A673 (cell line): ENCODE data around the gene KCNQ2.

Experiments used
- CTCF ChIP-seq: fragments of 300-800, 200-600 bp; sonication (generic); conservative IDR thresholded peaks from 2 replicates; pipeline ENCODE4 v1.5.1; 2017; ENCODE audit warnings: low read depth, mild to moderate bottlenecking, antibody characterized with exemption, low read length, moderate library complexity, mixed read lengths
- EZH2 ChIP-seq: fragments of 200-600 bp; sonication (generic); IDR thresholded peaks from 2 replicates; pipeline ENCODE4 v1.6.1; 2017; ENCODE audit warnings: borderline replicate concordance, low read depth, mild to moderate bottlenecking, mixed read lengths, antibody characterized with exemption, low read length; ENCODE audit not compliant: poor library complexity, severe bottlenecking

GRCh38 chr20:63451821-63452220 is 20.6 kb downstream of the KCNQ2 start:
- TF ChIP-seq CTCF (no peak), EZH2 (no peak)
